HUES6 (cell line): ENCODE measurements around the gene ST8SIA2.

Source experiments
- H3K27ac ChIP-seq: 2 replicates; pipeline ENCODE4 v1.7.0; 2013; ENCODE audit warnings: low read depth, mild to moderate bottlenecking, low read length, inconsistent platforms
- H3K27me3 ChIP-seq: 2 replicates; pipeline ENCODE4 v1.6.1; 2013; ENCODE audit warnings: low read length; ENCODE audit not compliant: control insufficient read depth, insufficient read depth
- H3K36me3 ChIP-seq: 2 replicates; pipeline ENCODE4 v1.6.1; 2013; ENCODE audit warnings: low read length; ENCODE audit not compliant: control insufficient read depth, insufficient read depth
- H3K4me1 ChIP-seq: 2 replicates; pipeline ENCODE4 v1.6.1; 2013; ENCODE audit warnings: low read length; ENCODE audit not compliant: control insufficient read depth, insufficient read depth
- H3K4me3 ChIP-seq: 2 replicates; pipeline ENCODE4 v1.5.1; 2013; ENCODE audit warnings: low read depth, low read length
- H3K9ac ChIP-seq: one replicate; pipeline ENCODE4 v1.6.1; 2013; ENCODE audit warnings: mild to moderate bottlenecking, low read length
- H3K9me3 ChIP-seq: 2 replicates; pipeline ENCODE4 v1.6.1; 2013; ENCODE audit warnings: low read depth, low read length; ENCODE audit not compliant: control insufficient read depth, insufficient read depth

Gene ST8SIA2

DNA sequence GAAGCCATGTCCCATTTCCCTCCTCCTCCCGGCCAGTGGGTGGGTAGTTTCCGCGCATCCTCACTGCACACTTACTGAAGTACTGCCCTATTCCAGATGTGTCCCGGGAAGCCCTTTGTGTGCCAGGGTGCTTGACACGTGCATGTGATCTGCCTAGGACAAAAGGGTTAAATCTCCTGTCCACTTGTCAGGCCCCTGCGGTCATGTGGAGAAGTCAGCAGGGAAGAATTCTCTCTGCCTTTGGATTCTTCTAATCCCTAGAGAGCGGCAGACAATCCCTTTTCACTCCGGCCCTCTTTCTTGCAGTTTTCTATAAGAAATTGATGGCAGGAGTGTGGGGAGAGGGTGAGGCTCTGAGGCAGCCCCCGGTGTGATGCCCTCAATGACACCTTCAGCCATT, 19.8 kb downstream of the ST8SIA2 start:
- peaks cover 9% of the 10 kb centered on the region for H3K36me3 ChIP-seq

DNA sequence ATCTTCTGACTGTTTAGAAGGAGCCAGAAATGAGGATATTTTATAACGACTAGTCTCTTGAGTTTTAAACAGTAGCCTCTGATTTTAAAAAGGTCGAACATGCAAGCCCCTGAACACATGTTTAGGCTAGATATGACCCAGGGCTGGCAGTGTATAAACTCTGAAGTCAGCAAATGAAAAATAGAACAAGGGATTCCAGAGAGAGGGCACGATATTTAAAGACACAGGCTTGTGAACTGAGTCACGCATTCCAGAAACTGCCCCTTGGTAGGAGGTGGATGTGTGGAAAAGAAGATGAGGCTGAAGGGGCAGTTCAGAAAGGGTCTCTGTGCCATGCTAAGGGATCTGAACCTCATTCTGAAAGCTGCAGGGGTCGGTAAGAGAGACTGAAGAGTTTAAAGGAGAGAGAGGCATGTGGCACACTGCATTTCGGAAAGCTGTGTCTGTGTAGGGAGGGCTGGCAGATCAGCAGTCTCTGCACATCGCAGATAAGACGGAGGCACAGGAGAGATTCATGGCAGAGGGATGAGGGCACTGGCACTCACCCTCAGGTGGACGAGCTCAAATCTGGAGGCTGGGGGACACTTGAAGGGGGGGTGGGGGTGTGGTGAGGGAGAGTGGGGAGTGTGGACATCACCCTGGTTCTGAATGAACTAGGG, 22.1 kb downstream of the ST8SIA2 start:
- no peak overlapping the region for H3K9ac ChIP-seq
- H3K27me3 ChIP-seq = no peaks in the 10 kb centered on the region
- no peak overlapping the region for H3K27ac ChIP-seq
- H3K9me3 ChIP-seq = no peaks in the 10 kb centered on the region
- H3K4me1 ChIP-seq = peaks cover 13% of the 10 kb centered on the region; the same call in 1 of the 2 replicates
- peaks cover 9% of the 10 kb centered on the region for H3K36me3 ChIP-seq
- no peak overlapping the region for H3K4me3 ChIP-seq

More for the DNA sequence above, 19.8 kb downstream of the ST8SIA2 start:
- Histone ChIP-seq H3K27me3 (no peaks in the 10 kb centered on the region; the same call in 1 of the 2 replicates), H3K9me3 (no peaks in the 10 kb centered on the region), H3K4me1 (peaks cover 15% of the 10 kb centered on the region; the same call in 1 of the 2 replicates), H3K4me3 (no peak overlapping the region), H3K9ac (no peak overlapping the region), H3K27ac (no peak overlapping the region)

DNA sequence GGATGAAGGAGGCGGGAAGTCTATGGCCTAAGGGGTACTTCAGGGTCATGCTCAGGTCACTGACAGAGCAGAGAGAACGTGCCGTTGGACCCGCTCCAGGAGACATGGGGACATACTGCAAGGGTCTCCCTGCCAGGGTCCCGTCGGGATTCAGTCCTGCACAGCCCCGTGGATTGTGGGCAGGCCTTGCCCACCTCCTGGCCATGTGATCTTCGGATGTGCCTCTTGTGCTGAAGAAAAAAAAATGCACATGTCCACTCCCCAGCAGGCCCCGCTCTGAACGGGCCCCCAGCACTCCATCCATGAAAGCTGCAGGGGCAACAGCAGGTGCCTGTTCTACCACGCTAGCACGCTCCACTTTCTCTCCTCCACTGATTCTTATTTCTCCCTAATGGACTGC, 22.9 kb downstream of the ST8SIA2 start:
- Histone ChIP-seq H3K36me3 (peaks cover 9% of the 10 kb centered on the region), H3K9me3 (no peaks in the 10 kb centered on the region), H3K27me3 (no peaks in the 10 kb centered on the region), H3K27ac (no peak overlapping the region), H3K9ac (no peak overlapping the region), H3K4me1 (peaks cover 14% of the 10 kb centered on the region; the same call in 1 of the 2 replicates), H3K4me3 (no peak overlapping the region)

DNA sequence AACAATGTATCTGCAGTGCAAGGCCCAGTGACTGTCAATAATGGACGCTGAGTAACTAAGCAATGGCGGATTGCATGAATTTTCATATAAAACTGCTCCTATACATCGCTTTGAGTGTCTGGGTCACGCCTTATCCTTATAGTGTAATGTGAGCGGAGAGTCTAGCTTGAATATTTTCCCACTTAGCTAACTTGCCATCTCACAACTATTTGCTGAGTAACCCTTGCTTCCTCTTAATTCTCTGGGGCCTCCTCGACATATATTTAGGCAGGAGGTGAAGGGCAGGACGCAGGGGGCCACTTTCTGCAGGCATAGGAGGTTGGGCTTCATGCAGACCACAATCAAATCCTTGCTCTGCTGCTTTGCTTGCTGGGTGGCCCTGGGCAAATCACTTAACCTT, 24.0 kb downstream of the ST8SIA2 start:
- no peak overlapping the region for H3K4me3 ChIP-seq
- no peak overlapping the region for H3K9ac ChIP-seq

DNA sequence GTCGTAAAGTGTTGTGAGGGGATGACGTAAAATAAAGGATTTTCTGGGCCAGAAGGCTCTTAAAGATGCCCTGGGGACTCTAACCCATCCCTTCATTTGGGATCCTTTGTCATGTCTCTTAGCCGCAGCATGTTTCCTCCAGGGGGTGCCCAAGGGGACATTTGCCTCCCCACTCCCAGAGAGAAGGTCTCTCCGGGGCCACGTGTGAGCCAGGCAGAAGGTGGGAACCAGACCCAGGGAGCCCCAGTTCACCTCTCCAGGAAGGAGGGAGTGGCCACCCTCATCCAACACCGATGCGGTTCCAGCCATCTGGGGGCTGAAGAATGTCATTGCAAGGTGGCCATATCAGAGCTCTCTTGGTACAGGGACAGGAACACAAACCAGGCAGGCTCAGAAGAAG, 25.2 kb downstream of the ST8SIA2 start:
- no peaks in the 10 kb centered on the region for H3K27me3 ChIP-seq
- H3K4me1 ChIP-seq = peaks cover 13% of the 10 kb centered on the region; the same call in 1 of the 2 replicates
- H3K9me3 ChIP-seq = 0 out of 2 replicates have a peak, but pooled peaks cover 3% of the 10 kb centered on the region
- H3K27ac ChIP-seq = no peak overlapping the region
- H3K4me3 ChIP-seq = no peak overlapping the region
- H3K9ac ChIP-seq = no peak overlapping the region
- peaks cover 8% of the 10 kb centered on the region for H3K36me3 ChIP-seq

More for the DNA sequence above, 24.0 kb downstream of the ST8SIA2 start:
- Histone ChIP-seq H3K36me3 (peaks cover 9% of the 10 kb centered on the region), H3K9me3 (no peaks in the 10 kb centered on the region), H3K4me1 (peaks cover 14% of the 10 kb centered on the region; the same call in 1 of the 2 replicates), H3K27ac (no peak overlapping the region), H3K27me3 (no peaks in the 10 kb centered on the region)

DNA sequence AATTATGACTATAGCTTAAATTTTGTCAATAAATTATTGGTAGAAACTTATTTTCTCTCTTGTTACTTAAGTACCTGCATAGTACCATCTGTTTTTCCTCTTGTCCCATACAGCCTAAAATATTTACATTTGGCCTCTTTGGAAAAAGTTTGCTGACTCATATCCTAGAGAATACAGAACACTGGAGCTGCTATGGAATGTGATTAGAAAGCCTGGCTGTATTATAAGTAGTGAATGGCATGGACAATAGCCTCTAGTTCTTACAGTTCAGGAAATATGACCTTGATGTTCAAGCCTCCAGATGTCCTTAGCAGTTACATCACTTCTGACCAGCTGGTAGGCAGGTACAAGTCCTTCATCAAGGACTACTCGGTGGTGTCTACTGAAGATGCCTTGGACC, 28.3 kb downstream of the ST8SIA2 start:
- Histone ChIP-seq H3K4me3 (no peak overlapping the region), H3K27me3 (no peaks in the 10 kb centered on the region), H3K36me3 (no peaks in the 10 kb centered on the region; the same call in 1 of the 2 replicates), H3K4me1 (peaks cover 12% of the 10 kb centered on the region; the same call in 1 of the 2 replicates), H3K9me3 (0 out of 2 replicates have a peak, but pooled peaks cover 3% of the 10 kb centered on the region), H3K9ac (no peak overlapping the region), H3K27ac (no peak overlapping the region)

DNA sequence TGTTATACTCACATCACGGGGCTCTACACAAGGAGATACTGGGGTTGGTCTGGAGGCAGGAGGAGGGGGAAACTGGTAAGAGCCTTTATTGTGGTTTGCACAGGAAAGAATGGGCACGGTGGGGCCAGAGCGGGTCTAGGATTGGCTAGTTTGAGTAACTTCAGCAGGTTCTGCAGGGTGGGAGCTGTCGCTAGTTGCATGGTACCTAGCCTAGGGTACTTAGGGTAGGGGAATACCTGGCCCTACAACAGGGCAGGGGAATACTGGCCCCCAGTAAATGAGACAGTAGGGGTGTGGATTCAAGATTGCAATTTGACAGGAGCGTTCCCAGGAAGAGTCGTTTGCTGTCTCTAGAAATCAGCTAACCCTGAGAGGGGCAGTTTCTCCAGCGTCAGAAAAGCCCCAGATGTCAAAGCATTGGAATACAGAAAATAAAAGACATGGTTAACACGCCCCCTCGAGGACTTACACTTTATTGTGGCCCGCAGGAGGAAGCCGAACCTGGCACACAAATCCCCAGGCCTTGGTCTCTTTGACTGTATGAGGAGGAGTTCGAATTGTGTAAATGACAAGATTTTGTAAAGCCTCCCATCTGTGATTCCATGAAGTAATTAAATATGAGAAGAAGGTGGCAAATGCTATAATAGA, 32.0 kb downstream of the ST8SIA2 start:
- no peak overlapping the region for H3K27ac ChIP-seq
- H3K36me3 ChIP-seq = no peaks in the 10 kb centered on the region
- H3K4me1 ChIP-seq = peaks cover 24% of the 10 kb centered on the region
- no peak overlapping the region for H3K4me3 ChIP-seq
- no peak overlapping the region for H3K9ac ChIP-seq
- H3K27me3 ChIP-seq = no peaks in the 10 kb centered on the region
- 0 out of 2 replicates have a peak, but pooled peaks cover 3% of the 10 kb centered on the region for H3K9me3 ChIP-seq

DNA sequence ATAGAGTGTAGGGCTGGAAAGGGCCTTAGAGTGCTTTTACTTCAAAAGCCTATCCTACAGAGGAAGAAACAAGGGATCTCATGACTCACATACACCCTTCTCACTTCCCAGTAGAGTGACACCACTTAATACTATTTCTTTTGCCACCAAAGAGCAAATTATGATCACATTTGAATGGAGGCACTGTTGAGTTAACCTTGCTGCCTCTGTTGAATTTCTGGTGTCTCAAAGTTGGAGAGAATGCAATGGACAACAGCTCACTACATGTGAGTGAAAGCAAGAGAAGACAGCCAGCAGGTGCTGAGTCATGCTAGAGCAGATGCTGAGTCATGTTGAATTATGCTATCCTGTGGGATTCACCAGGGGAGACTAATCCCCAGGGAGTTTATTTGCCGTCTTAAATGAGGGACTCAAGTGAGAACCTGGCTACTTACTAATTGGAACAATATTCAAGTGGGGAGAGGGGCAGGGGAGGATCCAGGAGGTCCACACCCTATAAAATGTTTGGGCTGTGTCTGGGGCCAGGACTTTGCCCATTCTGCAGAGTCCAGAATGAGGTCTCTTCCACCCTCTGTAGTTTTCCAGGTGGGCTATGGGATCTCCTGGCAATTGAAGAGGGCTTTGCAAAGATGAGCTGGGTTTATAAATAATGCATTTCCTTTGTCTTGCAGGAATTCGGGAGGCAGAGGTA, 35.8 kb downstream of the ST8SIA2 start:
- Histone ChIP-seq H3K9me3 (no peaks in the 10 kb centered on the region), H3K27ac (peak overlapping the region; percentile 53; the same call in 1 of the 2 replicates), H3K36me3 (peaks cover 8% of the 10 kb centered on the region; the same call in 1 of the 2 replicates), H3K4me3 (no peak overlapping the region), H3K4me1 (peaks cover 22% of the 10 kb centered on the region), H3K27me3 (no peaks in the 10 kb centered on the region; the same call in 1 of the 2 replicates), H3K9ac (peak overlapping the region; percentile 8)

DNA sequence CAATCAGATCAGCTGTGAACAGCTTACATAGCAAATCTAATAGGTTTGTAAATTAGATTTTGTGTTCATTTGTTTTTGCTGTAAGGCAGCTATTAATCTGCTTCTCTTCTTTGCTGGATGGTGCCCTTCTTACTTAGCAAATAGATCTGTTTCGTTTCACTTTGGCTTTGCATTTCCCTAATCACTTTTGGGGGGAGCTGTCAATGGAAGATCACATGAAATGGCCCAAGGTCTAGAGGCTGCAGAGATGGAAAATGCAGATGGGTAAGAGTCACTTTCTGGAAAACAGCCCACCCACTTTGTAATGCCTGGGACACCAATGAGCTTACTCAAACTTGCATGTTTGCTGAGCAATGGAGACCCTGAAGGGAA, 36.4 kb downstream of the ST8SIA2 start:
- H3K4me3 ChIP-seq = no peak overlapping the region
- peaks cover 22% of the 10 kb centered on the region for H3K4me1 ChIP-seq
- H3K27ac ChIP-seq = no peak overlapping the region
- no peaks in the 10 kb centered on the region; the same call in 1 of the 2 replicates for H3K27me3 ChIP-seq
- H3K9me3 ChIP-seq = no peaks in the 10 kb centered on the region
- peaks cover 13% of the 10 kb centered on the region; the same call in 1 of the 2 replicates for H3K36me3 ChIP-seq
- no peak overlapping the region for H3K9ac ChIP-seq

DNA sequence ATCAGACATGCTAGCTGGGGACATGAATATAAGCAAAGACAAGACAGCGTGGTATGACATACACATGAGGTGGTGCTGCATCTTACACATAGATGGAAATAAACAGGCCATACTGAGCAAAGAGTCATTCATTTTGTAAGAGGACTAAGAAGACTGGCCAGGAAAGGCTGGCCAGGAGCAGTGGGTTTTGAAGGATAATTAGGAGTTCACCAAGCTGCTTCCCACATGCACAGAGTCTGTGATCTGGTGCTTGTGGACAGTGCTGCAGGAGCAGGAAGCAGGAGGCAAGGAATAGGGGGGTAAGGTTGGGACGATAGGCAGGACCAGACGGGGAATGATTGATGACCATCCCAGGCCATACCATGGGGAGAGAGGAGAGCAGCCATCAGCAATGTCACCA, 41.5 kb downstream of the ST8SIA2 start:
- H3K4me1 ChIP-seq = peaks cover 4% of the 10 kb centered on the region
- H3K9me3 ChIP-seq = no peaks in the 10 kb centered on the region
- H3K4me3 ChIP-seq = no peak overlapping the region
- no peaks in the 10 kb centered on the region; the same call in 1 of the 2 replicates for H3K27me3 ChIP-seq
- no peak overlapping the region for H3K27ac ChIP-seq
- H3K36me3 ChIP-seq = peaks cover 32% of the 10 kb centered on the region
- H3K9ac ChIP-seq = no peak overlapping the region

DNA sequence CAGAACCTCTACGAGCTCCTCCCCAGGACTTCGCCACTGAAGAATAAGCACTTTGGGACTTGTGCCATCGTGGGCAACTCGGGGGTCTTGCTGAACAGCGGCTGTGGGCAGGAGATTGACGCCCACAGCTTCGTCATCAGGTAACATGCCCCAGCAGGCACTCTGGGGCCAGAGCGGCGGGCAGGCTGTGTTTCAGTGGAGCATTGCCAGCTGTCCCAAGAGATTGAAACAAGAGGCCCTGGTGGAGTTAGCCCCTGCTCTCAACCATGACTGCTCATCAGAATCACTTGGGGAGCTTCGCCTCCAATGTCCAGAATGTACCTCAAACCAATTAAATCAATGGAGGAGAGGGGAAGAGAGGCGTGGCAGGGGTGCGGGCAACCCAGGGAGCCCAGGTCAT, 44.8 kb downstream of the ST8SIA2 start:
- H3K4me3 ChIP-seq = no peak overlapping the region
- H3K9me3 ChIP-seq = no peaks in the 10 kb centered on the region
- no peak overlapping the region for H3K9ac ChIP-seq
- no peaks in the 10 kb centered on the region for H3K4me1 ChIP-seq
- H3K36me3 ChIP-seq = peaks cover 29% of the 10 kb centered on the region
- H3K27me3 ChIP-seq = no peaks in the 10 kb centered on the region
- H3K27ac ChIP-seq = no peak overlapping the region
